ENCODE measurements around the gene DNAJC7. TPM values are rescaled to one million over a fixed set of nuclear protein-coding genes. Genes with fewer than 3 reads are reported as not detected.

Gene DNAJC7
- total and polyA plus RNA-seq, 9 of the 15 experiments (the other 6 are each of a cell fraction or from before 2014, with no cell fraction given): 85.8 to 262 (median 157) TPM

DNA sequence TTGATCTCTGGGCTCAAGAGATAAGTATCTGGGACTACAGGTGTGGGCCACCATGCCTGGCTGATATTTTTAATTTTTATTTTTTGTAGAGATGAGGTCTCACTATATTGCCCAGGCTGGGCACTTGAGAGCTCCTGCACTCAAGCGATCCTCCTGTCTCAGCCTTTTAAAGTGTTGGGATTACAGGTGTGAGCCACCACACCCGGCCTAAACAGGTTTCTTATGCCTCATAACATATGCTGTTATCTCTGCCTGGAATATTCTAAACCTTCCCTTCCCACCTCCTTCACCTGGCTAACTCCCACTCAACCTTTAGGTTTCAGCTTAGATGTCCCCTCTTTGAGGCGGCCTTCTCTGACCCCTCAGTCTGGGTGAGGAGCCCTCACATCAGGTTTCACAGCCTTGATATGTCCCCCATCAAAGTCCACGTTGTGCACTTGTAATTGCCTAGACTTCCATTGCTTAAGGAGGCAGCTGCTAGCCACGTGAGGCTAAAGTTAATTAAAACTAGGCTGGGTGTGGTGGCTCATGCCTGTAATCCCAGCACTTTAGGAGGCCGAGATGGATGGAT, 59.3 kb downstream of the DNAJC7 start:
- ATAC-seq (no peak), DNase-seq (ENCODE audit: extremely low read depth in 1 of 4, low spot score in 3 of 4) (no peak), FAIRE-seq (no peak)
- BruUV-seq (replicated peaks): no TSS peak
- CTCF ChIA-PET (ENCODE audit: low intra/inter-chr PET ratio): no interaction called here
- Histone ChIP-seq H3K4me2 (ENCODE audit: insufficient read depth, low read length) (no peak overlapping the region), H4K20me1 (replicated peaks; ENCODE audit: control insufficient read depth, insufficient read depth, low read length) (no peaks in the 10 kb centered on the region), H3K9ac (ENCODE audit: insufficient read depth in 1 of 2, low read depth in 2 of 2, low read length in 2 of 2) (peak overlapping the region in 1 of 2 experiments; percentile 38; a peak in 1 of 4 replicates), H3K36me3 (ENCODE audit: control insufficient read depth, insufficient read depth, low read length) (no peaks in the 10 kb centered on the region), H2AFZ (ENCODE audit: low read depth, low read length) (peak overlapping the region; percentile 48), H3K27me3 (ENCODE audit: control insufficient read depth in 2 of 2, insufficient read depth in 2 of 2, low read length in 2 of 2) (no peaks in the 10 kb centered on the region), H3K27ac (ENCODE audit: extremely low read depth, low read depth, low read length) (no peak overlapping the region), H3K4me1 (replicated peaks in 1 of 2; ENCODE audit: control insufficient read depth in 2 of 2, insufficient read depth in 2 of 2, low read length in 2 of 2) (peaks cover 23 to 29% of the 10 kb centered on the region in 2 experiments), H3K79me2 (ENCODE audit: control insufficient read depth, insufficient read depth, low read length) (no peaks in the 10 kb centered on the region), H3K9me1 (ENCODE audit: control insufficient read depth, insufficient read depth, low read length) (peaks cover 3% of the 10 kb centered on the region), H3K4me3 (no peak overlapping the region), H3K9me3 (replicated peaks; ENCODE audit: control insufficient read depth, insufficient read depth, low read depth, low read length) (no peaks in the 10 kb centered on the region)
- no peak for TF ChIP-seq RUNX1 (IDR thresholded peaks at IDR 0.05; ENCODE audit: low read depth)
- no peak for TF ChIP-seq CSDE1 (IDR thresholded peaks at IDR 0.05)
- no peak for TF ChIP-seq ZNF282 (CRISPR knock-in tag; IDR thresholded peaks at IDR 0.05)
- no peak for TF ChIP-seq FOXJ3 (CRISPR knock-in tag; IDR thresholded peaks at IDR 0.05)
- TF ChIP-seq POLR2B (IDR thresholded peaks at IDR 0.05; ENCODE audit: low read depth, partially characterized antibody): no peak
- TF ChIP-seq STAT5A (IDR thresholded peaks at IDR 0.05; ENCODE audit: borderline replicate concordance, low read length): no peak
- TF ChIP-seq ZNF232 (CRISPR knock-in tag; IDR thresholded peaks at IDR 0.05): no peak
- no peak for TF ChIP-seq PCBP1 (IDR thresholded peaks at IDR 0.05; ENCODE audit: low read depth, low read length, poor library complexity, severe bottlenecking)
- TF ChIP-seq, protein P1, sequence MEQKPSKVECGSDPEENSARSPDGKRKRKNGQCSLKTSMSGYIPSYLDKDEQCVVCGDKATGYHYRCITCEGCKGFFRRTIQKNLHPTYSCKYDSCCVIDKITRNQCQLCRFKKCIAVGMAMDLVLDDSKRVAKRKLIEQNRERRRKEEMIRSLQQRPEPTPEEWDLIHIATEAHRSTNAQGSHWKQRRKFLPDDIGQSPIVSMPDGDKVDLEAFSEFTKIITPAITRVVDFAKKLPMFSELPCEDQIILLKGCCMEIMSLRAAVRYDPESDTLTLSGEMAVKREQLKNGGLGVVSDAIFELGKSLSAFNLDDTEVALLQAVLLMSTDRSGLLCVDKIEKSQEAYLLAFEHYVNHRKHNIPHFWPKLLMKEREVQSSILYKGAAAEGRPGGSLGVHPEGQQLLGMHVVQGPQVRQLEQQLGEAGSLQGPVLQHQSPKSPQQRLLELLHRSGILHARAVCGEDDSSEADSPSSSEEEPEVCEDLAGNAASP (IDR thresholded peaks at IDR 0.05): no peak
- TF ChIP-seq CBX2 (IDR thresholded peaks at IDR 0.05; ENCODE audit: insufficient read depth, low read length, poor library complexity, severe bottlenecking): no peak
- TF ChIP-seq ZNF140 (CRISPR knock-in tag; IDR thresholded peaks at IDR 0.05): no peak
- POLR2A ChIA-PET: interaction anchor here (0.6 to 3.0 kb wide), 4 partner anchors 13 to 267 kb away, joined by 3 to 9 read pairs (median 6); no protein-coding TSS in a partner anchor
- intact Hi-C loops (cut with micrococcal nuclease) (loop anchor here (2.0 to 5.0 kb wide), 3 partner anchors 27 to 157 kb away; partner anchors contain the start of genes ACLY and ODAD4), in situ Hi-C loops (cut with MboI) (loop anchor here (5.0 kb wide), 1 partner anchor 221 kb away; no protein-coding TSS in a partner anchor)
- WGBS (ENCODE audit: insufficient coverage, low coverage, missing lambda C conversion rate): 67% methylated on average over 6 of the region's 6 CpGs
